Activated CD4-positive, CD25-positive, alpha-beta regulatory T cell treated with anti-CD3 and anti-CD28 coated beads, Interleukin-2, amount 50 U/mL, for 16 hours (primary cell): ENCODE results near the gene ANGEL1.

Source experiments
- DNase-seq: peaks from one replicate; pipeline ENCODE4 v3.0.0-alpha.2; 2020; ENCODE audit warnings: low read depth, low spot score

The ANGEL1 gene

GRCh38 chr14:76765461-76765931 lies 47.2 kb downstream of the ANGEL1 start:
- DNase-seq: no peak

- no peak for DNase-seq
These were observed 49.3 kb downstream of the ANGEL1 start for GRCh38 chr14:76763096-76764041.

GRCh38 chr14:76762411-76763095 lies 50.1 kb downstream of the ANGEL1 start:
- DNase-seq: no peak

GRCh38 chr14:76761960-76762410 lies 50.7 kb downstream of the ANGEL1 start:
- no peak for DNase-seq

- no peak for DNase-seq
These were observed 51.3 kb downstream of the ANGEL1 start, which contains the start of gene VASH1 for GRCh38 chr14:76761136-76761959. TSS of gene VASH1 (plus strand) at chr14:76761468. CDS start at chr14:76762822, 1,354 bp downstream.

- no peak for DNase-seq
These were observed 52.1 kb downstream of the ANGEL1 start for GRCh38 chr14:76760331-76761135.

GRCh38 chr14:76759589-76759988 lies 53.1 kb downstream of the ANGEL1 start:
- DNase-seq: no peak

- DNase-seq: no peak
These were observed 56.3 kb downstream of the ANGEL1 start for GRCh38 chr14:76756371-76756750.

- no peak for DNase-seq
These were observed 56.9 kb downstream of the ANGEL1 start for GRCh38 chr14:76755610-76756370.

- DNase-seq: no peak
These were observed 58.1 kb downstream of the ANGEL1 start for GRCh38 chr14:76754586-76754985.

GRCh38 chr14:76753541-76754198 lies 59.0 kb downstream of the ANGEL1 start:
- DNase-seq: no peak

- DNase-seq: no peak
These were observed 59.9 kb downstream of the ANGEL1 start for GRCh38 chr14:76752744-76753143.

GRCh38 chr14:76742966-76743365 lies 69.7 kb downstream of the ANGEL1 start:
- no peak for DNase-seq

- DNase-seq: no peak
These were observed 70.5 kb downstream of the ANGEL1 start for GRCh38 chr14:76742185-76742584.

GRCh38 chr14:76741074-76741473 lies 71.6 kb downstream of the ANGEL1 start:
- no peak for DNase-seq
